HEK293 (cell line): ENCODE measurements around the gene CENPX.

Experiments
- CTCF ChIA-PET: fragments of 350-600 bp; formaldehyde crosslinking; extraction: SDS; loops from one replicate; lab custom pipeline; 2021; ENCODE audit warnings: antibody characterized with exemption; lab: Yijun Ruan, JAX
- POLR2A ChIA-PET: fragments of 300-600 bp; formaldehyde crosslinking; extraction: SDS; loops from one replicate; lab custom pipeline; 2020; ENCODE audit warnings: antibody characterized with exemption, inconsistent platforms; lab: Yijun Ruan, JAX
- H3K27ac ChIP-seq: fragments of 200-500 bp; sonication (Bioruptor generic); 2 replicates; pipeline ENCODE4 v1.5.1; 2014; ENCODE audit warnings: low read depth, low read length, control low read depth, inconsistent platforms; ENCODE audit errors: extremely low read depth
- H3K36me3 ChIP-seq, 2 experiments: fragments of 200-500 bp in 1 of 2; sonication (Bioruptor generic) in 1 of 2; 1 replicate in 1 of 2; 2 replicates in 1 of 2; pipeline ENCODE4 v1.5.1; 2014 to 2017; ENCODE audit warnings: inconsistent platforms in 2 of 2, low read length in 2 of 2; ENCODE audit not compliant: control insufficient read depth in 2 of 2, insufficient read depth in 1 of 2
- H3K4me1 ChIP-seq: fragments of 200-500 bp; sonication (Bioruptor generic); 2 replicates; pipeline ENCODE4 v1.5.1; 2014; ENCODE audit warnings: mild to moderate bottlenecking, low read length, inconsistent platforms; ENCODE audit not compliant: control insufficient read depth, insufficient read depth
- H3K4me3 ChIP-seq: 2 replicates; pipeline ENCODE4 v1.5.1; 2011; ENCODE audit warnings: low read depth, mild to moderate bottlenecking, control low read depth, low read length, moderate library complexity
- H3K9me3 ChIP-seq: fragments of 200-500 bp; sonication (Bioruptor generic); 2 replicates; pipeline ENCODE4 v1.5.1; 2014; ENCODE audit warnings: low read depth, low read length, inconsistent platforms; ENCODE audit not compliant: control insufficient read depth, insufficient read depth
- EGR2 ChIP-seq: fragments of 450-650 bp; formaldehyde crosslinking; IDR thresholded peaks from 2 replicates; pipeline ENCODE4 v1.5.1; 2016; ENCODE audit warnings: low read depth, missing biosample characterization, missing genetic modification characterization
- KLF8 ChIP-seq: fragments of 450-650 bp; formaldehyde crosslinking; IDR thresholded peaks from 2 replicates; pipeline ENCODE4 v1.5.1; 2016; ENCODE audit warnings: missing biosample characterization, missing genetic modification characterization
- OVOL3 ChIP-seq: fragments of 450-650 bp; formaldehyde crosslinking; IDR thresholded peaks from 2 replicates; pipeline ENCODE4 v1.5.1; 2016; ENCODE audit warnings: missing biosample characterization, missing genetic modification characterization
- SCRT2 ChIP-seq: fragments of 450-650 bp; formaldehyde crosslinking; IDR thresholded peaks from 2 replicates; pipeline ENCODE4 v1.5.1; 2016; ENCODE audit warnings: missing biosample characterization, missing genetic modification characterization
- ZFHX2 ChIP-seq: fragments of 450-650 bp; formaldehyde crosslinking; conservative IDR thresholded peaks from 2 replicates; pipeline ENCODE4 v1.5.1; 2016; ENCODE audit warnings: missing biosample characterization, missing genetic modification characterization
- ZFP37 ChIP-seq: fragments of 450-650 bp; formaldehyde crosslinking; IDR thresholded peaks from 2 replicates; pipeline ENCODE4 v1.5.1; 2016; ENCODE audit warnings: missing biosample characterization, missing genetic modification characterization
- ZNF114 ChIP-seq: fragments of 450-650 bp; formaldehyde crosslinking; IDR thresholded peaks from 2 replicates; pipeline ENCODE4 v1.5.0; 2017; ENCODE audit warnings: missing biosample characterization, missing genetic modification characterization
- ZNF175 ChIP-seq: fragments of 450-650 bp; formaldehyde crosslinking; IDR thresholded peaks from 2 replicates; pipeline ENCODE4 v1.5.1; 2016; ENCODE audit warnings: missing biosample characterization, missing genetic modification characterization
- ZNF266 ChIP-seq: fragments of 450-650 bp; formaldehyde crosslinking; IDR thresholded peaks from 2 replicates; pipeline ENCODE4 v1.5.1; 2016; ENCODE audit warnings: missing biosample characterization, missing genetic modification characterization, low read depth
- ZNF311 ChIP-seq: fragments of 450-650 bp; formaldehyde crosslinking; IDR thresholded peaks from 2 replicates; pipeline ENCODE4 v1.5.1; 2017; ENCODE audit warnings: missing biosample characterization, missing genetic modification characterization, borderline replicate concordance
- ZNF350 ChIP-seq: fragments of 450-650 bp; formaldehyde crosslinking; IDR thresholded peaks from 2 replicates; pipeline ENCODE4 v1.5.0; 2017; ENCODE audit warnings: missing biosample characterization, mild to moderate bottlenecking, missing genetic modification characterization
- ZNF394 ChIP-seq: fragments of 450-650 bp; formaldehyde crosslinking; IDR thresholded peaks from 2 replicates; pipeline ENCODE4 v1.5.1; 2016; ENCODE audit warnings: missing biosample characterization, missing genetic modification characterization, mild to moderate bottlenecking, moderate library complexity, borderline replicate concordance
- ZNF561 ChIP-seq: fragments of 450-650 bp; IDR thresholded peaks from 2 replicates; pipeline ENCODE4 v1.5.1; 2018; ENCODE audit warnings: missing biosample characterization, missing genetic modification characterization, borderline replicate concordance
- ZNF623 ChIP-seq: fragments of 450-650 bp; formaldehyde crosslinking; IDR thresholded peaks from 2 replicates; pipeline ENCODE4 v1.5.1; 2016; ENCODE audit warnings: missing biosample characterization, missing genetic modification characterization
- ZNF670 ChIP-seq: fragments of 450-650 bp; formaldehyde crosslinking; IDR thresholded peaks from 2 replicates; pipeline ENCODE4 v1.5.1; 2016; ENCODE audit warnings: missing biosample characterization, missing genetic modification characterization, low read depth
- ZSCAN16 ChIP-seq: fragments of 450-650 bp; formaldehyde crosslinking; IDR thresholded peaks from 2 replicates; pipeline ENCODE4 v1.5.1; 2016; ENCODE audit warnings: missing biosample characterization, missing genetic modification characterization
- ZSCAN30 ChIP-seq: fragments of 450-650 bp; IDR thresholded peaks from 2 replicates; pipeline ENCODE4 v1.5.1; 2018; ENCODE audit warnings: missing biosample characterization, mild to moderate bottlenecking, missing genetic modification characterization, moderate library complexity
- TF ChIP-seq, protein P1 (sequence below): fragments of 450-650 bp; formaldehyde crosslinking; IDR thresholded peaks from 2 replicates; pipeline ENCODE4 v1.5.1; 2016; ENCODE audit warnings: missing biosample characterization, missing genetic modification characterization
- TF ChIP-seq, protein P2 (sequence below): fragments of 450-650 bp; formaldehyde crosslinking; IDR thresholded peaks from 2 replicates; pipeline ENCODE4 v1.5.1; 2016; ENCODE audit warnings: missing biosample characterization, missing genetic modification characterization
- TF ChIP-seq, protein P3 (sequence below): fragments of 450-650 bp; formaldehyde crosslinking; IDR thresholded peaks from 2 replicates; pipeline ENCODE4 v1.5.1; 2016; ENCODE audit warnings: missing biosample characterization, missing genetic modification characterization

Gene CENPX

DNA sequence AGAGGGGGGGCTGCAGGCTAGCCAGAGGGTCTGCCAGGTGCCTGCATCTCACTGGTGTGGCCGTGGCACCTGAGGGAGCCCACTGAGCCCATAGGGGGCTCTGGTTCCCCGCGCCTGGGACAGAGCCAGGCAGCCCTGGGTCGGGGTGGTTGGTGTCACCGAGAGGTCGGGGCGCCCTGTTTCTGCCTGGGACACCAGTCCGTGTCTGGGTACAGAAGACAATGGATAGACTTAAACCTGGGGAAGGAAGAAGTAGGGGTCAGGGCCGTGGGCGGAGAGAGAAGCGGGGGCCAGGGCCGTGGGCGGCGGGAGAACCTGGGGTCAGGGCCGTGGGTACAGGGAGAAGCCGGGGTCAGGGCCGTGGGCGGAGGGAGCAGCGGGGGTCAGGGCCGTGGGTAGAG is 25.9 kb upstream of the CENPX start:
- TF ChIP-seq ZNF394 (tag by site-specific recombination) = no peak
- TF ChIP-seq EGR2 (tag by site-specific recombination) = peak; percentile 96
- no peak for TF ChIP-seq KLF8
- TF ChIP-seq, protein P1, sequence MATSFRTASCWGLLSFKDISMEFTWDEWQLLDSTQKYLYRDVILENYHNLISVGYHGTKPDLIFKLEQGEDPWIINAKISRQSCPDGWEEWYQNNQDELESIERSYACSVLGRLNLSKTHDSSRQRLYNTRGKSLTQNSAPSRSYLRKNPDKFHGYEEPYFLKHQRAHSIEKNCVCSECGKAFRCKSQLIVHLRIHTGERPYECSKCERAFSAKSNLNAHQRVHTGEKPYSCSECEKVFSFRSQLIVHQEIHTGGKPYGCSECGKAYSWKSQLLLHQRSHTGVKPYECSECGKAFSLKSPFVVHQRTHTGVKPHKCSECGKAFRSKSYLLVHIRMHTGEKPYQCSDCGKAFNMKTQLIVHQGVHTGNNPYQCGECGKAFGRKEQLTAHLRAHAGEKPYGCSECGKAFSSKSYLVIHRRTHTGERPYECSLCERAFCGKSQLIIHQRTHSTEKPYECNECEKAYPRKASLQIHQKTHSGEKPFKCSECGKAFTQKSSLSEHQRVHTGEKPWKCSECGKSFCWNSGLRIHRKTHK (tag by site-specific recombination) = no peak
- peak; percentile 95 for TF ChIP-seq ZFHX2 (tag by site-specific recombination)
- TF ChIP-seq ZNF623 = no peak
- TF ChIP-seq ZNF175 = no peak
- TF ChIP-seq OVOL3 (tag by site-specific recombination) = no peak
- TF ChIP-seq, protein P2, sequence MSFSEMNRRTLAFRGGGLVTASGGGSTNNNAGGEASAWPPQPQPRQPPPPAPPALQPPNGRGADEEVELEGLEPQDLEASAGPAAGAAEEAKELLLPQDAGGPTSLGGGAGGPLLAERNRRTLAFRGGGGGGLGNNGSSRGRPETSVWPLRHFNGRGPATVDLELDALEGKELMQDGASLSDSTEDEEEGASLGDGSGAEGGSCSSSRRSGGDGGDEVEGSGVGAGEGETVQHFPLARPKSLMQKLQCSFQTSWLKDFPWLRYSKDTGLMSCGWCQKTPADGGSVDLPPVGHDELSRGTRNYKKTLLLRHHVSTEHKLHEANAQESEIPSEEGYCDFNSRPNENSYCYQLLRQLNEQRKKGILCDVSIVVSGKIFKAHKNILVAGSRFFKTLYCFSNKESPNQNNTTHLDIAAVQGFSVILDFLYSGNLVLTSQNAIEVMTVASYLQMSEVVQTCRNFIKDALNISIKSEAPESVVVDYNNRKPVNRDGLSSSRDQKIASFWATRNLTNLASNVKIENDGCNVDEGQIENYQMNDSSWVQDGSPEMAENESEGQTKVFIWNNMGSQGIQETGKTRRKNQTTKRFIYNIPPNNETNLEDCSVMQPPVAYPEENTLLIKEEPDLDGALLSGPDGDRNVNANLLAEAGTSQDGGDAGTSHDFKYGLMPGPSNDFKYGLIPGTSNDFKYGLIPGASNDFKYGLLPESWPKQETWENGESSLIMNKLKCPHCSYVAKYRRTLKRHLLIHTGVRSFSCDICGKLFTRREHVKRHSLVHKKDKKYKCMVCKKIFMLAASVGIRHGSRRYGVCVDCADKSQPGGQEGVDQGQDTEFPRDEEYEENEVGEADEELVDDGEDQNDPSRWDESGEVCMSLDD = no peak
- no peak for TF ChIP-seq ZFP37 (tag by site-specific recombination)
- no peak for TF ChIP-seq ZNF350
- no peak for TF ChIP-seq ZNF561 (tag by site-specific recombination)
- no peak for TF ChIP-seq ZNF311
- no peak for TF ChIP-seq ZNF670 (tag by site-specific recombination)
- TF ChIP-seq ZSCAN30 (tag by site-specific recombination) = no peak
- no peak for TF ChIP-seq ZSCAN16 (tag by site-specific recombination)
- TF ChIP-seq, protein P3, sequence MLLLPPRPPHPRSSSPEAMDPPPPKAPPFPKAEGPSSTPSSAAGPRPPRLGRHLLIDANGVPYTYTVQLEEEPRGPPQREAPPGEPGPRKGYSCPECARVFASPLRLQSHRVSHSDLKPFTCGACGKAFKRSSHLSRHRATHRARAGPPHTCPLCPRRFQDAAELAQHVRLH (tag by site-specific recombination) = no peak
- peaks cover 7% of the 10 kb centered on the region for H3K4me1 ChIP-seq
- H3K27ac ChIP-seq = no peak overlapping the region
- POLR2A ChIA-PET = interaction anchor here (14.2 kb wide), 1 partner anchor 10 kb away, joined by 96 read pairs; the partner anchor contains the start of gene DCXR
- no peak overlapping the region for H3K4me3 ChIP-seq
- no peaks in the 10 kb centered on the region for H3K9me3 ChIP-seq
- peaks cover 0 to 54% of the 10 kb centered on the region in 2 experiments; a peak in 1 of 3 replicates for H3K36me3 ChIP-seq
- CTCF ChIA-PET = interaction anchor here (1.0 to 1.1 kb wide), 3 partner anchors 11 to 18 kb away, joined by 3 to 4 read pairs (median 3); partner anchors contain the start of gene DCXR

DNA sequence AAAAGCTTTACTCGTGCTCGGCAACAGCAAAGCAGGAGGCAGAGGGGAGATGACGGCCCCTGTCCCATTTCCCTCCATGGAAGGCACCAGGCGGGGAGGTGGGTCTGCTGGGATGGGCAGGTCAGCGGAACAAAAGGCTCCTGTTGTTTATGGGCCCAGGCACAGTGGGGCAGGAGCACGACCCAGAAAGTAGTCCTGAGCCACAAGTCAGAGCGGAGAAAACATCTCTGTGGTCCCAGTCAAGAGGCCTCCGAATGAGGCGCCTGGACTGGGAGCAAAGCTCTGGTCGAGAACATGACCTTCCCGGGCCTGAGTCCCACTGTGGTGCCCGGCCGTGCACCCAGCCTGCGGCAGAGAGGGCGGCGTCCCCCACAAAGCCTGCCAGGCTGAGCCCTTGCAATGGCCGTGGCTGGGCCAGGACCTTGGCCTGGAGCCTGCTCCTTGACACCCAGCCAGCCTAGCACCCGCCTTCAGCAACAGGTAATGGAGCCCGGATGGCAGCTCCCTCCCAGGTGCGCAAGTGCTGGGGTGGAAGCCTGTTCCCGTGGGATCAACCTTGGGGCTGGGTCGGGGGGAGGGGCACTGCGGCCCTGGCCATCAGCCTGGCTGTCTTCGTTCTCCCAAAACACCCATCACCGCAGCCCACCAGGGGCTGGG is 25.4 kb upstream of the CENPX start:
- CTCF ChIA-PET = interaction anchor here (0.6 to 1.1 kb wide), 2 partner anchors 18 to 260 kb away, joined by 3 read pairs; no protein-coding TSS in a partner anchor
- POLR2A ChIA-PET = interaction anchor here (0.5 to 1.1 kb wide), 2 partner anchors 10 to 541 kb away, joined by 4 to 5 read pairs; partner anchors contain the start of gene DCXR

More for the DNA sequence above, 25.4 kb upstream of the CENPX start:
- Histone ChIP-seq H3K27ac (no peak overlapping the region), H3K36me3 (peaks cover 0 to 49% of the 10 kb centered on the region in 2 experiments; a peak in 1 of 3 replicates), H3K4me3 (no peak overlapping the region), H3K4me1 (peaks cover 7% of the 10 kb centered on the region), H3K9me3 (no peaks in the 10 kb centered on the region)
- TF ChIP-seq ZNF266 (tag by site-specific recombination) = no peak
- no peak for TF ChIP-seq ZNF114 (tag by site-specific recombination)
- TF ChIP-seq SCRT2 (tag by site-specific recombination) = peak; percentile 83
